ENCODE results near the gene C6orf132. TPM values are rescaled to one million over a fixed set of nuclear protein-coding genes. Genes with fewer than 3 reads are reported as not detected.

Gene C6orf132
- total and polyA plus RNA-seq, 2 of the 4 experiments (the other 2 are of a cell fraction), result 0.72 to 1.7 TPM

DNA sequence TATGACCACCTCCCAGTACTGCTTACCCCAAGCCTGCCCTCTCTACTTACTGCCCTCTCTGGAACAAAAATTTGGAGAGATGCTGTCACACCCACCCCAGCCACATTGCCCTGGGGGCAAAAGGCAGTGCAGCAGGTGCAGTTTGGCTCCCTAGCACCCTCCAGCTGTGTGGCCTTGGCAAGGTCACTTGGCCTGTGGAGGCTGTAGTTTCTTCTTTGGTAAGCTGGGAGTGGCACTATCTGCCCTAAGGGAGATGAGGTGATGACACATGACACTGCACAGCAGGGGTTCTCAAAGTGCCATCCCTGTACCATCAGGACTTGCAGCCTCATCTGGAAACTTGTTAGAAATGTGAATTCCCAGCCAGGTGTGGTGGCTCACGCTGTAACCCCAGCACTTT, 47.3 kb downstream of the C6orf132 start:
- no TSS peak for BruUV-seq (replicated peaks)
- no peak overlapping the region for H3K56ac ChIP-seq (ENCODE audit: extremely low read depth, insufficient read depth, low read length)

More for the DNA sequence above, 47.3 kb downstream of the C6orf132 start:
- DNase-seq (no peak), ATAC-seq (ENCODE audit: low read depth) (no peak)
- H4K20me1 ChIP-seq (ENCODE audit: insufficient read depth, low read length), result no peaks in the 10 kb centered on the region
- peaks cover 2% of the 10 kb centered on the region; the same call in 1 of the 2 replicates for H3K27me3 ChIP-seq (ENCODE audit: control insufficient read depth, insufficient read depth, low read length)
- dilution Hi-C loops (cut with HindIII; ENCODE audit: low sequenced_read_pairs, unreplicated experiment) (no loop called here), in situ Hi-C loops (cut with MboI; ENCODE audit: low sequenced_read_pairs) (loop anchor here (25.0 kb wide), 1 partner anchor 792 kb away; the partner anchor contains the start of gene RPL7L1), intact Hi-C loops (cut with micrococcal nuclease) (no loop called here)
- no peak overlapping the region for H3K4me2 ChIP-seq (ENCODE audit: low read depth, low read length)
- no peak overlapping the region for H2AK9ac ChIP-seq (replicated peaks; ENCODE audit: low read depth, low read length, poor library complexity)
- H2BK120ac ChIP-seq (ENCODE audit: low read depth, low read length), result no peak overlapping the region
- no CpG with 5 or more reads among the region's 1 CpG for WGBS, 2 experiments (ENCODE audit: extremely low coverage in 2 of 2, insufficient read length in 1 of 2)
- TF ChIP-seq FOS (IDR thresholded peaks at IDR 0.05; ENCODE audit: low read depth, low read length) (no peak), MAZ (IDR thresholded peaks at IDR 0.05; ENCODE audit: borderline replicate concordance, low read depth, low read length) (no peak), RFX5 (IDR thresholded peaks at IDR 0.05; ENCODE audit: low read depth, low read length) (no peak), MXI1 (IDR thresholded peaks at IDR 0.05; ENCODE audit: borderline replicate concordance, low read depth, low read length) (no peak), BHLHE40 (IDR thresholded peaks at IDR 0.05; ENCODE audit: low read depth, low read length) (no peak), POLR2A (IDR thresholded peaks at IDR 0.05; ENCODE audit: low read depth, low read length) (no peak), RCOR1 (IDR thresholded peaks at IDR 0.05; ENCODE audit: insufficient replicate concordance, low read length) (no peak), SMC3 (IDR thresholded peaks at IDR 0.05; ENCODE audit: low read depth, low read length) (no peak), RAD21 (IDR thresholded peaks at IDR 0.05; ENCODE audit: low read length) (no peak), CHD1 (IDR thresholded peaks at IDR 0.05; ENCODE audit: low read depth, low read length) (no peak)
- TF ChIP-seq, protein P1, sequence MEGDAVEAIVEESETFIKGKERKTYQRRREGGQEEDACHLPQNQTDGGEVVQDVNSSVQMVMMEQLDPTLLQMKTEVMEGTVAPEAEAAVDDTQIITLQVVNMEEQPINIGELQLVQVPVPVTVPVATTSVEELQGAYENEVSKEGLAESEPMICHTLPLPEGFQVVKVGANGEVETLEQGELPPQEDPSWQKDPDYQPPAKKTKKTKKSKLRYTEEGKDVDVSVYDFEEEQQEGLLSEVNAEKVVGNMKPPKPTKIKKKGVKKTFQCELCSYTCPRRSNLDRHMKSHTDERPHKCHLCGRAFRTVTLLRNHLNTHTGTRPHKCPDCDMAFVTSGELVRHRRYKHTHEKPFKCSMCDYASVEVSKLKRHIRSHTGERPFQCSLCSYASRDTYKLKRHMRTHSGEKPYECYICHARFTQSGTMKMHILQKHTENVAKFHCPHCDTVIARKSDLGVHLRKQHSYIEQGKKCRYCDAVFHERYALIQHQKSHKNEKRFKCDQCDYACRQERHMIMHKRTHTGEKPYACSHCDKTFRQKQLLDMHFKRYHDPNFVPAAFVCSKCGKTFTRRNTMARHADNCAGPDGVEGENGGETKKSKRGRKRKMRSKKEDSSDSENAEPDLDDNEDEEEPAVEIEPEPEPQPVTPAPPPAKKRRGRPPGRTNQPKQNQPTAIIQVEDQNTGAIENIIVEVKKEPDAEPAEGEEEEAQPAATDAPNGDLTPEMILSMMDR (conservative IDR thresholded peaks at IDR 0.05; ENCODE audit: low read depth, low read length), result no peak
- TF ChIP-seq, protein P2, sequence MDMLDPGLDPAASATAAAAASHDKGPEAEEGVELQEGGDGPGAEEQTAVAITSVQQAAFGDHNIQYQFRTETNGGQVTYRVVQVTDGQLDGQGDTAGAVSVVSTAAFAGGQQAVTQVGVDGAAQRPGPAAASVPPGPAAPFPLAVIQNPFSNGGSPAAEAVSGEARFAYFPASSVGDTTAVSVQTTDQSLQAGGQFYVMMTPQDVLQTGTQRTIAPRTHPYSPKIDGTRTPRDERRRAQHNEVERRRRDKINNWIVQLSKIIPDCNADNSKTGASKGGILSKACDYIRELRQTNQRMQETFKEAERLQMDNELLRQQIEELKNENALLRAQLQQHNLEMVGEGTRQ (IDR thresholded peaks at IDR 0.05; ENCODE audit: low read depth, low read length), result no peak
- peaks cover 10% of the 10 kb centered on the region for H3K9me1 ChIP-seq (ENCODE audit: insufficient read depth, low read length)
- H4K5ac ChIP-seq (ENCODE audit: low read depth, low read length), result no peak overlapping the region
- no peak overlapping the region for H2BK15ac ChIP-seq (ENCODE audit: low read depth, low read length)
- H3K14ac ChIP-seq (replicated peaks; ENCODE audit: low read depth, low read length), result no peak overlapping the region
- no peak overlapping the region for H4K8ac ChIP-seq (ENCODE audit: low read depth in 2 of 2, low read length in 2 of 2)
- H3K9ac ChIP-seq (ENCODE audit: low read depth, low read length), result no peak overlapping the region
- H3K4me3 ChIP-seq (ENCODE audit: insufficient read depth, low read depth, low read length), result no peak overlapping the region
- no peaks in the 10 kb centered on the region for H3K9me3 ChIP-seq (ENCODE audit: control insufficient read depth, insufficient read depth, low read length)
- ChIA-PET POLR2A (ENCODE audit: unreplicated experiment) (no interaction called here), CTCF (no interaction called here)
- H2AK5ac ChIP-seq (ENCODE audit: low read depth, low read length), result no peak overlapping the region; the same call in none of the 2 replicates
- H3K36me3 ChIP-seq (ENCODE audit: control insufficient read depth, insufficient read depth, low read length), result no peaks in the 10 kb centered on the region
- H3K4me1 ChIP-seq (ENCODE audit: control insufficient read depth, insufficient read depth, low read length), result peaks cover 7% of the 10 kb centered on the region
- no peak overlapping the region for H2BK5ac ChIP-seq (ENCODE audit: low read depth, low read length, poor library complexity, severe bottlenecking)
- H2AFZ ChIP-seq (replicated peaks; ENCODE audit: low read length, poor library complexity), result peak overlapping the region; percentile 62
- no peak overlapping the region for H2BK20ac ChIP-seq (ENCODE audit: low read depth, low read length)
- H3K18ac ChIP-seq (ENCODE audit: low read depth, low read length), result no peak overlapping the region
- no peak overlapping the region for H3K23ac ChIP-seq (ENCODE audit: low read depth, low read length)
- no peak overlapping the region for H4K91ac ChIP-seq (ENCODE audit: insufficient read depth, low read depth, low read length)
- no peak overlapping the region for H3K27ac ChIP-seq (ENCODE audit: insufficient read depth, low read length)
- no peaks in the 10 kb centered on the region for H3K79me1 ChIP-seq (ENCODE audit: low read depth in 1 of 2, low read length in 2 of 2)
- H3K4ac ChIP-seq (ENCODE audit: low read depth, low read length), result no peak overlapping the region

All from IMR-90 (cell line).